CD4-positive, alpha-beta T cell treated with Interleukin-21 for 1 hour (primary cell): ENCODE measurements around the gene GOLGA6B.
"Not testable (repeated sequence)": the region's sequence is repeated elsewhere in the genome, so short reads cannot be mapped to it uniquely, and the experiment has no call there.

ENCODE experiments used
- DNase-seq: peaks from one replicate; pipeline ENCODE4 v3.0.0-alpha.2; 2020

GOLGA6B gene

GRCh38 chr15:72669803-72670202, 15.3 kb downstream of the GOLGA6B start:
- DNase-seq, result not testable (repeated sequence)

- peak; percentile 76 for DNase-seq
Observed at GRCh38 chr15:72670656-72671352, 16.3 kb downstream of the GOLGA6B start.

GRCh38 chr15:72671525-72671924, 17.0 kb downstream of the GOLGA6B start:
- DNase-seq, result no peak

GRCh38 chr15:72676838-72677237, 22.3 kb downstream of the GOLGA6B start:
- no peak for DNase-seq

GRCh38 chr15:72680931-72681330, 26.4 kb downstream of the GOLGA6B start:
- no peak for DNase-seq

- DNase-seq, result no peak
Observed at GRCh38 chr15:72682772-72683171, 28.3 kb downstream of the GOLGA6B start.

- peak; percentile 0 for DNase-seq
Observed at GRCh38 chr15:72685301-72685924, 30.9 kb downstream of the GOLGA6B start.

GRCh38 chr15:72685925-72686794, 31.7 kb downstream of the GOLGA6B start, which contains the start of the genes BBS4 and HIGD2B:
Gene BBS4 (plus strand): TSS chr15:72686207. CDS start chr15:72686228, 21 bp downstream.
Gene HIGD2B (minus strand): TSS chr15:72686182. CDS start chr15:72676374, 9,808 bp downstream.
- DNase-seq, result peak; percentile 87

GRCh38 chr15:72688697-72689096, 34.2 kb downstream of the GOLGA6B start:
- DNase-seq, result no peak

- DNase-seq, result no peak
Observed at GRCh38 chr15:72690938-72691337, 36.4 kb downstream of the GOLGA6B start.

- DNase-seq, result no peak
Observed at GRCh38 chr15:72698938-72699337, 44.4 kb downstream of the GOLGA6B start.

- no peak for DNase-seq
Observed at GRCh38 chr15:72700076-72700475, 45.6 kb downstream of the GOLGA6B start.

- no peak for DNase-seq
Observed at GRCh38 chr15:72706266-72706665, 51.8 kb downstream of the GOLGA6B start.

GRCh38 chr15:72708551-72709303, 54.2 kb downstream of the GOLGA6B start:
- DNase-seq, result not testable (repeated sequence)
